ENCODE measurements around the gene ADCY9.
"Not testable (repeated sequence)": the region's sequence is repeated elsewhere in the genome, so short reads cannot be mapped to it uniquely, and the experiment has no call there.

Gene ADCY9

GRCh38 chr16:4042581-4042980 is 73.7 kb downstream of the ADCY9 start:
- H3K79me2 ChIP-seq (ENCODE audit: control insufficient read depth, low read length), result no peaks in the 10 kb centered on the region
- H3K4me3 ChIP-seq (ENCODE audit: low read length), result no peak overlapping the region
- no peaks in the 10 kb centered on the region for H3K36me3 ChIP-seq (ENCODE audit: control insufficient read depth, low read length)
- H3K4me1 ChIP-seq (ENCODE audit: control insufficient read depth, low read length), result no peaks in the 10 kb centered on the region
- no peaks in the 10 kb centered on the region for H3K9me2 ChIP-seq (replicated peaks; ENCODE audit: control insufficient read depth, low read length)
- H3F3A ChIP-seq (ENCODE audit: control insufficient read depth, insufficient read depth), result no peaks in the 10 kb centered on the region
- TF ChIP-seq EZH2phosphoT487 (IDR thresholded peaks at IDR 0.05; ENCODE audit: borderline replicate concordance, low read length), result no peak
- no peak for TF ChIP-seq CTCF (IDR thresholded peaks at IDR 0.05; ENCODE audit: low read depth, low read length, poor library complexity, severe bottlenecking)
- H3K27me3 ChIP-seq (ENCODE audit: control insufficient read depth, low read length), result no peaks in the 10 kb centered on the region
- no peak overlapping the region for H3K27ac ChIP-seq (ENCODE audit: low read depth, low read length)
- H3K9me3 ChIP-seq (ENCODE audit: control insufficient read depth, insufficient read depth, low read length), result no peaks in the 10 kb centered on the region
- H4K20me1 ChIP-seq (ENCODE audit: control insufficient read depth, insufficient read depth, low read depth, low read length), result no peaks in the 10 kb centered on the region
- no peak overlapping the region for H3K4me2 ChIP-seq (ENCODE audit: low read length)

GRCh38 chr16:4038448-4038847 is 77.8 kb downstream of the ADCY9 start:
- no peak overlapping the region for H3K4me3 ChIP-seq (ENCODE audit: low read length)
- TF ChIP-seq CTCF (IDR thresholded peaks at IDR 0.05; ENCODE audit: low read depth, low read length, poor library complexity, severe bottlenecking) (no peak), EZH2phosphoT487 (IDR thresholded peaks at IDR 0.05; ENCODE audit: borderline replicate concordance, low read length) (no peak)
- no peaks in the 10 kb centered on the region for H4K20me1 ChIP-seq (ENCODE audit: control insufficient read depth, insufficient read depth, low read depth, low read length)
- no peaks in the 10 kb centered on the region; the same call in 1 of the 2 replicates for H3K27me3 ChIP-seq (ENCODE audit: control insufficient read depth, low read length)
- H3K4me1 ChIP-seq (ENCODE audit: control insufficient read depth, low read length), result no peaks in the 10 kb centered on the region
- H3K36me3 ChIP-seq (ENCODE audit: control insufficient read depth, low read length), result no peaks in the 10 kb centered on the region
- H3K9me2 ChIP-seq (replicated peaks; ENCODE audit: control insufficient read depth, low read length), result no peaks in the 10 kb centered on the region
- H3K4me2 ChIP-seq (ENCODE audit: low read length), result no peak overlapping the region
- H3K79me2 ChIP-seq (ENCODE audit: control insufficient read depth, low read length), result no peaks in the 10 kb centered on the region
- H3K9me3 ChIP-seq (ENCODE audit: control insufficient read depth, insufficient read depth, low read length), result no peaks in the 10 kb centered on the region
- H3K27ac ChIP-seq (ENCODE audit: low read depth, low read length), result no peak overlapping the region
- H3F3A ChIP-seq (ENCODE audit: control insufficient read depth, insufficient read depth), result no peaks in the 10 kb centered on the region

GRCh38 chr16:4036952-4037351 is 79.3 kb downstream of the ADCY9 start:
- H3K9me3 ChIP-seq (ENCODE audit: control insufficient read depth, insufficient read depth, low read length); H3K9me2 ChIP-seq (replicated peaks; ENCODE audit: control insufficient read depth, low read length); H3F3A ChIP-seq (ENCODE audit: control insufficient read depth, insufficient read depth); H3K27ac ChIP-seq (ENCODE audit: low read depth, low read length); H4K20me1 ChIP-seq (ENCODE audit: control insufficient read depth, insufficient read depth, low read depth, low read length); H3K79me2 ChIP-seq (ENCODE audit: control insufficient read depth, low read length); H3K4me1 ChIP-seq (ENCODE audit: control insufficient read depth, low read length); H3K36me3 ChIP-seq (ENCODE audit: control insufficient read depth, low read length); H3K4me2 ChIP-seq (ENCODE audit: low read length); H3K27me3 ChIP-seq (ENCODE audit: control insufficient read depth, low read length); H3K4me3 ChIP-seq (ENCODE audit: low read length): not testable (repeated sequence)

- Histone ChIP-seq H3K79me2 (ENCODE audit: control insufficient read depth, low read length) (no peaks in the 10 kb centered on the region), H3K27me3 (ENCODE audit: control insufficient read depth, low read length) (no peaks in the 10 kb centered on the region; the same call in 1 of the 2 replicates), H3K4me2 (ENCODE audit: low read length) (no peak overlapping the region), H3K36me3 (ENCODE audit: control insufficient read depth, low read length) (no peaks in the 10 kb centered on the region), H3K4me3 (ENCODE audit: low read length) (no peak overlapping the region), H3K27ac (ENCODE audit: low read depth, low read length) (no peak overlapping the region), H3F3A (ENCODE audit: control insufficient read depth, insufficient read depth) (no peaks in the 10 kb centered on the region), H4K20me1 (ENCODE audit: control insufficient read depth, insufficient read depth, low read depth, low read length) (no peaks in the 10 kb centered on the region), H3K9me3 (ENCODE audit: control insufficient read depth, insufficient read depth, low read length) (no peaks in the 10 kb centered on the region), H3K9me2 (replicated peaks; ENCODE audit: control insufficient read depth, low read length) (no peaks in the 10 kb centered on the region), H3K4me1 (ENCODE audit: control insufficient read depth, low read length) (no peaks in the 10 kb centered on the region)
- no peak for TF ChIP-seq CTCF (IDR thresholded peaks at IDR 0.05; ENCODE audit: low read depth, low read length, poor library complexity, severe bottlenecking)
- no peak for TF ChIP-seq EZH2phosphoT487 (IDR thresholded peaks at IDR 0.05; ENCODE audit: borderline replicate concordance, low read length)
Measured at GRCh38 chr16:4034963-4035362, 81.3 kb downstream of the ADCY9 start.

All from DOHH2 (cell line).